ENCODE data around the gene LAMC1.

Gene LAMC1

DNA sequence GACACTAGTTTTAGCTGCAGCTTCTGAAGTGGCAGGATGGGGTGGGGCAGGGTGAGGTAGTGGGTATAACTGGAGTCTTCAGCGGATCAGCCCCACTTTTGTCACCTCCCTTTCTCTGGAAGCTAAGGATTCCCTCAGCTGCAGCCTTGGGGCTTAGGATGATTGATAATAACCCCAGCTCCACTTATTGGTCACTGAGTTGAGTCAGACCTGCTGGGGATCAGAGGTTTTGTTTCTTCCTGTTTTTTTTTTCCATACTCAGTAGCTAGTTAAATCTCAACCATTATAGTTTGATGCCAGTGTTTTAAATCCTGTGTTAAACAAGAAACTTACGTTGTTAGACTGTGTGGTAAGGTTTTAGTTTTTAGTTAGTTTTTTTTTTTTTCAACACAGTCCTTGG is 57.2 kb downstream of the LAMC1 start:
- no peak for DNase-seq (ENCODE audit: low spot score)

- DNase-seq (ENCODE audit: low spot score) = no peak
These were observed 58.3 kb downstream of the LAMC1 start for GRCh38 chr1:183081402-183082120.

DNA sequence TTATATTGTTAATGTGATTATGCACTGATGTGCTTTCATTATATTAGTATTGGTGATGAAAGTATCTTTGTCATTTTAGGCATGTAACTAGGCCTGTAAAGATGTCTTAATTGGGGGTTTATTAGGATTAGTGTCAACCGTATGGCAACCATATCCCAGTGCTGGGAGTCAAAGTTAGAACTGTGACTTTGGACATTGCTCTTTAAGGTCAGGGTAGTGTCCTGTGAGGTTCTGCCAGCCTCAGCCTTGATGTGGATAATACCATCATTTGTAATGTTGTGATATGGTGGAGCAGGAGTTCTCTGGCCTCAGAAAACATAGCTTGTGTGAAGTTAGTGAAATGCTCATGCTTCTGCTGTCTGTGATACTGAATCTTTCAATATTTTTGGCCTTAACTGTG is 59.4 kb downstream of the LAMC1 start:
- DNase-seq (ENCODE audit: low spot score) = no peak

- no peak for DNase-seq (ENCODE audit: low spot score)
These were observed 63.8 kb downstream of the LAMC1 start for GRCh38 chr1:183087001-183087400.

GRCh38 chr1:183089025-183089639 is 65.9 kb downstream of the LAMC1 start:
- DNase-seq (ENCODE audit: low spot score) = no peak

DNA sequence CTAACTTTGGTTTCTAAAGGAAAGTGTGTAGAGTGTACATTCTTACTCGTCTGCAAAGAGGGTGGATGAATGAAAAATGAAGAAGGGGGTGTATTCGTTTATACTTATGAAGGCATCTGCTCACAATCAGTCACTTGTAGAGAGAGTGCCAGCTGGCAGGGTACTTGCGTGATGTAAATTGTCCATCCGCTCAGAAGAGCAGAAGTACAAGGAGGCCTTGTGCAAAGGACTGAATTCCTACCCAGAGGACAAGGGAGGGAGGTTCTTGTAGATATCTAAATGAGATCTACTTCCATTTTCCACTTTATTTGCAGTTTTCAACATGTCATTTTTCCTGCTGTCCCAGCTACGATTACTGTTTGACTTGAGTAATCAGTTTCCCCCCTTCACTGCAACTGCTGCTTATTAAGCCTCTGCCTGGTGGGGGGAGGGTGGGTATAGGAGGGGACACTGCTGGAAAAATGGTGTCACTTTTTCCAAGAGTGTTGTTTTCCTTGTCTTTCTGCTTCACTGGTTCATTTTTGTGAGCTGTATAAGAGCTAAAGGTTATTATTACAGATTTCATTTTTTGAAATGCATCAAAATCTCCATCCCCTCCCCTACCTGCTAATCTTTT is 67.3 kb downstream of the LAMC1 start:
- DNase-seq (ENCODE audit: low spot score) = no peak

DNA sequence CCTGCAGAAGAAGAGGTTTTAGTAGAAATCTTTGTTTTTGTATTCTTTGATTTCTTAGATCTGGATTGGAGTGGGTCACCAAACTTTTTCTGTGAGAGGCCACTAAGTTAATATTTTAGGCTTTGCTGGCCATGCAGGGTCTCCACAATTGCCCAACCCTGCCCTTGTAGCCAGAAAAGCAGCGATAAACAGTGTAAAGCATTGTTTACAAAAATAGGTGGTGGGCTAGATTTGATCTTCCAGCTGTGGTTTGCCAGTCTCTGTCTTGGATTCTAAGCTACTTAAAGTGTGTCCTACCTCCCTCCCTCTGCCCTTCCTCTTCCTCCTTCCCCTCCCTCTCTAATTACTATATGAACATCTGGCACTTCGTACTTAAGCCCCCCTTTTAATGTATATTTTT is 68.0 kb downstream of the LAMC1 start:
- no peak for DNase-seq (ENCODE audit: low spot score)

GRCh38 chr1:183092350-183092749 is 69.1 kb downstream of the LAMC1 start:
- no peak for DNase-seq (ENCODE audit: low spot score)

GRCh38 chr1:183093066-183093668 is 69.9 kb downstream of the LAMC1 start:
- DNase-seq (ENCODE audit: low spot score) = no peak

DNA sequence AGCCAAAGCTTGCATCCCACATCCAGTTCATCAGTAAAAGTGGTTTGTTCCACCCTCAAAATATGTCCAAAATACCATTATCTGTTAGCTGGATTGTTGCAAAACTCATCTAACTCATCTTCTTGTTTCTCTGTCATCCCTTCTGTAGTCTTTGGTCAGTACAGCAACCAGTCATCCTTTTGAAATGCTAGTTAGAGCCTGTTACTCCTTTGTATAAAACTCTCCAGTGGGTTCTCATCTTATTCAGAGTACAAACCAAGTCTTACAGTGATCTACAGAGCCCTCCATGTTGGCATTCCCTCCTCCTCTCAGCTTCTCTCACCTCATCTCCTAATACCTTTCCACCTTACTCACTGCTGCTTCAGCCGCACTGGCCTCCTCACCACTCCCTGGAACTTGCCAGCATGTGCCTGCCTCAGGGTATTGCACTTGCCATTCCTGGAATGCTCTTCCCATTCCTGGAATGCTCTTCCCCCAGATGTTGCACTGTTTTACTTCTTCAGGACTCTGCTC is 70.6 kb downstream of the LAMC1 start:
- no peak for DNase-seq (ENCODE audit: low spot score)

DNA sequence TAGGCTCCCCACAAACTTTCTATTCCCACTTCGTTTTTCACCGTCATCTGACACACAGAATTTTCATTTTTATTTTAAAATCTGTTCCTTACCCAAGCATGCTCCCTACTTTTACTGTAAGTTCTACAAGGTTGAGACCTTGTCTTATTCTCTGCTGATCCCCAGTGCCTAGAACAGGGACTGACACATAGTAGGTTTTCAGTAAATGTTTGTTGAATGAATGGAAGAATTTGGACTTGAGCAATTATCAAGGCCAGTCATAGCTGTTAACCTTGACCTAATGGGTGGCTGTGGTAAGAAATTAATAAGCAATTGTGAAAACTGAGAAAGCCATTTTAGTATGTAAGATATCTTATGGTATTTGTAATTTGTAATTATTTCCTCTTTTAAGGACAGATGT is 71.1 kb downstream of the LAMC1 start:
- DNase-seq (ENCODE audit: low spot score) = no peak

DNA sequence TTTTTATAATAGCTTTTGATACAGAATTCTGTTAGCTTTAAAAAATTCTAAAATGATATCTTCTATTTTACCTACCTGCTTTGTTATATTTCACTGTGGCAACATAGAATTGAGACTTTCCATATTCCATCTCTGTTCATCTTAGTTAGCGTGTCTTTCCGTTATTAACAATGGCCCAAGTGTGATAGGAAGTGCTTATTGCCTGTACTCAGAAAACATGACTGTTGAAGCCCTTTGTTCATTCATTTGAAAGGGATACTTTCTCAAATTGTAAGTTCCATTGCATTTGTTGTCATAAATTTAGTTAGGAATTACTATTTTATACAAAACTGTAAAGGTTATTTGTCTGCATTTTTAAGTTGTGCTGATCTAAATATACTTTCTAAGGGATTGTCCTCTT is 73.1 kb downstream of the LAMC1 start:
- no peak for DNase-seq (ENCODE audit: low spot score)

DNA sequence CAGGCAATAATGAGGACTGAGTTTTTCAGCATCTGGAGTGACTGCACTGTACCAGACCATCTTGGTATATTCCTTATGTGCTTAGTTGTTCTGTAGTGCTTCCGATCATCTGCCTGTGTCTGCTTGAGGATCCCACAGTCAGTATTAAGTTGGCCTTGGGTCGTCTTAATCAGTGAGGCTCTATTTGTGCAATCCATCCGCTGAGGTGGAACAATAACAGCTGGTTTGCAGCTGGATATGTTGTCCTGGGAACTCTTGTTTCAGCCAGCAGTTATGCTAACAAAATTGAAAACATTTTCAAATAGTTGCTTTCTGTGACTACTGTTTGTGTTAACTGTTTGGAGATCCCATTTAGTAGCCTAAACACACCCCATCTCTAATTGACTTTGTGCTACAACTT is 73.7 kb downstream of the LAMC1 start:
- no peak for DNase-seq (ENCODE audit: low spot score)

DNA sequence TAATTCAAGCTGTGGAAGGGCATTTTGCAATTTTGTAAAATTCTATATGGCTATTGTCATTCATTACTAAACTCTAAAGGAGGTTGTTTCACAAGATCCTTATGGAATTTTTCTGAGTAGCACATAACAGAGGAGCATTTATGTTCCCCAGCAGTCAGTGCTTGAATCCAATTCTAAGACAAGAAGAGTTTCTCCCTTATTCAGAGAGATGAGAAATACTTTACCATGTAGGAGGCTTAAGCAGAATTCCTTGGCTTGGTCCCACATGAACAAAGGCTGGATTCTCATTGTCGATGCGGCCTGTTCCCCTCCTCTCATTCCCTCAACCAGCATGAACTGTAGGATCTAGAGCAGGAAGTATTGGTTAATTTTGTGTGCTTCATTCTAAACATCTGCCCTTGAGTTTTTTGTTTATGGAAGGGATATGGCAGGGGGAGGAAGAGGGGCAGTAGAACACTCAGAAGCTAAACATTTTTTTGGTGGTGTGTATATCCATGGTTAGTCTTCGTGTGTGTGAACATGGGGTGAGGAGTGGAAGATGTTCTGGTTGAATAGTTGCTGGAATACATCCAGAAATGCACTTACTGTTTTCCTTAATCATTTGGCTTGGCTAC is 74.3 kb downstream of the LAMC1 start:
- DNase-seq (ENCODE audit: low spot score) = no peak

DNA sequence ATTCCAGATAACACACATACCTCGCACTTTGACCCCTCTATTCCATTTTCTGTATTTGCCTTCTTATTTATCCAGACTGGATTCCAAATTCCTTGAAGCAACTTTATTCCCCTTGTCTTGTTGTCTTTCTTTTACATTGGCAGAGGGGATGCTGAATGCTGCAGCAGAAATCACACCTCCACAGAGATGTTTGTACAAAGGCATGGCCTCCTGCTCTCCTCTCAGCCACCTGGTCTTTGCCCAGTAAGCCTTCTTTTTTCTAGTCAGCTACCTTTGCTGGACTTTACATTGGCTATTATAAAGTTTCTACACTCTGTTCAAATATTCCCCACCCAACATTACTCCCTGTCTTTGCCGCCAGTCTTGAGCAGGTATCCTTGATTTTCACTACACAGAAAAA is 75.1 kb downstream of the LAMC1 start:
- DNase-seq (ENCODE audit: low spot score) = no peak

- DNase-seq (ENCODE audit: low spot score) = no peak
These were observed 77.2 kb downstream of the LAMC1 start for GRCh38 chr1:183100361-183100974.

DNA sequence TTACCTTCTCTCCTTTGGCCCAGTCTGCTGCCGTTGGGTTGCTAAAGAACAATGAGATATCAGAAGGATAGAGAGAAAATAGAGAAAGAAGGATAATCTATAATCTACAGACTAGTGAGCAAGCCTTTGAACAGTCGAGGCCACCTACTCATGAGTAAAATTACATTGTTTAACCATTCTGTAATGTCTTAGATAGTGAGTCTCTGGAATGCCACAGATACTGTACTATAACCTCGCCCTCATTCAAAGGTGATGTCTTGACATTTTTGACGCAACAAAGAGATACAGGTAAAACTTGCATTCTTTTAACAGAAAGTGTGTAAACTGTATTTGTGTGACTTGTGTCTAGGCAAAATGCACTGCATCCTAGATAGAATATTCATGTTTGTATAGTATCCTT is 77.9 kb downstream of the LAMC1 start:
- no peak for DNase-seq (ENCODE audit: low spot score)

DNA sequence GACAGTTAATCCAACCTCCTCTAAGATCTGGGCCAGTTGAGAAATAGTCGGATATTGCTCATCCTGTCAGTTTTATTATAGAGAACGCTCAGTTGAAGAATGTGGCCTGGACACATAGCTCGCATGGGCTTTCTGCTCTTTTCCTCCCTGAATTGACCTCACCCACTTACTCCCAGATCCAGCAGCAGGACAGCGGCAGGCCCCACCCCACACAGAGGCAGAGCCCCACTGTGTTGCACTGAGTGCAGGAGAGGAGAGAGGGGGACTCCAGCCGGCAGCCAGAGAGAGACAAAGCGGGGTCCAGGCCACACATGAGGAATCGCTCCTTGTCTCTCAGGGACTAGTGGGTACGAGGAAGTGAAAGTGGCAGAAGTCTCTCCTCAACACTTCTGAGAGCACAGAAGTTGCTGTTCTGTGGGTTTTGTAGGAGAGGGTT is 78.6 kb downstream of the LAMC1 start:
- no peak for DNase-seq (ENCODE audit: low spot score)

- DNase-seq (ENCODE audit: low spot score) = no peak
These were observed 79.9 kb downstream of the LAMC1 start for GRCh38 chr1:183103147-183103546.

- DNase-seq (ENCODE audit: low spot score) = no peak
These were observed 80.4 kb downstream of the LAMC1 start for GRCh38 chr1:183103577-183103976.

- no peak for DNase-seq (ENCODE audit: low spot score)
These were observed 82.2 kb downstream of the LAMC1 start for GRCh38 chr1:183105449-183105848.

- no peak for DNase-seq (ENCODE audit: low spot score)
These were observed 82.9 kb downstream of the LAMC1 start for GRCh38 chr1:183106166-183106565.
